Naive thymus-derived CD4-positive, alpha-beta T cell (primary cell): Measurements from ENCODE around the gene ADAMTSL5. TPM values are rescaled to one million over a fixed set of nuclear protein-coding genes. Genes with fewer than 3 reads are reported as not detected.

Experiments used
- ATAC-seq: fragments of 150-1000 bp; cut with Tn5 transposase; 2 replicates; pipeline ENCODE4 v1.10.0; 2021; ENCODE audit warnings: mild to moderate bottlenecking, moderate library complexity
- CTCF ChIA-PET: fragments of 350-600 bp; sonication (Branson Sonifier 250); formaldehyde crosslinking; loops from one replicate; lab custom pipeline; 2021; ENCODE audit warnings: antibody characterized with exemption; lab: Charles Lee
- POLR2A ChIA-PET: fragments of 350-600 bp; sonication (Branson Sonifier 250); formaldehyde crosslinking; loops from one replicate; lab custom pipeline; 2021; ENCODE audit warnings: antibody characterized with exemption, inconsistent platforms; lab: Charles Lee
- DNase-seq, 9 donors: peaks; one replicate each; pipeline versions ENCODE4 v3.0.0 to v3.0.0-alpha.2; 2020 to 2022; ENCODE audit warnings: mixed read lengths in 1 of 9
- H3K27ac ChIP-seq: one replicate; pipeline ENCODE4 v1.7.0; 2013; ENCODE audit warnings: mild to moderate bottlenecking, low read depth, low read length, moderate library complexity
- H3K27me3 ChIP-seq, 2 donors: one replicate each; pipeline ENCODE4 v1.7.0; 2013; ENCODE audit warnings: low read length in 2 of 2, mild to moderate bottlenecking in 2 of 2, moderate library complexity in 2 of 2; ENCODE audit not compliant: control insufficient read depth in 2 of 2, insufficient read depth in 2 of 2
- H3K36me3 ChIP-seq, 3 experiments: 1 replicate in 2 of 3; 2 replicates in 1 of 3; pipeline ENCODE4 v1.7.0; 2013; ENCODE audit warnings: low read length in 3 of 3, mild to moderate bottlenecking in 3 of 3, moderate library complexity in 1 of 3; ENCODE audit not compliant: insufficient read depth in 3 of 3, control insufficient read depth in 2 of 3
- H3K4me1 ChIP-seq, 2 donors: one replicate each; pipeline ENCODE4 v1.7.0; 2013; ENCODE audit warnings: low read length in 2 of 2, mild to moderate bottlenecking in 2 of 2, moderate library complexity in 1 of 2; ENCODE audit not compliant: control insufficient read depth in 2 of 2, insufficient read depth in 2 of 2
- H3K4me3 ChIP-seq: 2 replicates; pipeline ENCODE4 v1.7.0; 2013; ENCODE audit warnings: mild to moderate bottlenecking, low read length
- H3K9me3 ChIP-seq, 3 experiments: 1 replicate in 2 of 3; 2 replicates in 1 of 3; pipeline ENCODE4 v1.7.0; 2013; ENCODE audit warnings: low read length in 3 of 3; ENCODE audit not compliant: control insufficient read depth in 2 of 3
- H3K27ac Mint-ChIP-seq, 9 donors: one replicate each; pipeline ENCODE4 v1.8.0; 2020 to 2022; ENCODE audit warnings: mixed read lengths in 9 of 9, mild to moderate bottlenecking in 8 of 9, moderate library complexity in 5 of 9, inconsistent platforms in 2 of 9
- H3K27me3 Mint-ChIP-seq, 5 donors: one replicate each; pipeline ENCODE4 v1.8.0; 2021 to 2022; ENCODE audit warnings: mixed read lengths in 5 of 5, mild to moderate bottlenecking in 1 of 5
- H3K36me3 Mint-ChIP-seq, 5 donors: one replicate each; pipeline ENCODE4 v1.8.0; 2020 to 2022; ENCODE audit warnings: mixed read lengths in 5 of 5, mild to moderate bottlenecking in 3 of 5, inconsistent platforms in 1 of 5
- H3K4me1 Mint-ChIP-seq, 7 donors: one replicate each; pipeline ENCODE4 v1.8.0; 2020 to 2022; ENCODE audit warnings: mixed read lengths in 7 of 7, mild to moderate bottlenecking in 3 of 7, inconsistent platforms in 1 of 7
- H3K4me3 Mint-ChIP-seq, 10 donors: one replicate each; pipeline ENCODE4 v1.8.0; 2020 to 2022; ENCODE audit warnings: mild to moderate bottlenecking in 10 of 10, mixed read lengths in 10 of 10, moderate library complexity in 6 of 10, inconsistent platforms in 2 of 10
- H3K9me3 Mint-ChIP-seq, 11 donors: one replicate each; pipeline ENCODE4 v1.8.0; 2020 to 2022; ENCODE audit warnings: mixed read lengths in 11 of 11, mild to moderate bottlenecking in 4 of 11, inconsistent platforms in 1 of 11, moderate library complexity in 1 of 11
- intact Hi-C, 2 donors: fragments of 100-400 bp; cut with micrococcal nuclease; formaldehyde crosslinking; loops; one replicate each; pipeline ENCODE4 v1.15.1; 2023
- polyA plus RNA-seq, 2 donors: library from polyadenylated mRNA; unstranded; fragments of 300-500 nt; fragmentation: Illumina TruSeq; gene quantifications; one replicate each; pipeline ENCODE4 v1.2.3, GENCODE V29; 2021
- total RNA-seq, 6 experiments: library from RNA in 5 of 6; stranded (reverse) in 5 of 6; gene quantifications; 1 replicate in 5 of 6; 2 replicates in 1 of 6; pipeline ENCODE4 v1.2.3 and lab custom pipeline; 2021 to 2026

The ADAMTSL5 gene
- total and polyA plus RNA-seq, 7 experiments from 2014 or later: 3.6 to 9.9 (median 6.0) TPM

GRCh38 chr19:1514295-1514661, 1.5 kb upstream of the ADAMTSL5 start:
- peaks cover 0 to 13% of the 10 kb centered on the region in 2 donors for H3K4me1 ChIP-seq
- H3K27me3 Mint-ChIP-seq: peaks cover 0 to 20% (median 0%) of the 10 kb centered on the region in 5 donors
- DNase-seq: no peak
- intact Hi-C loops: loop anchor here (1.0 to 10.0 kb wide), 3 partner anchors 11 to 235 kb away; no protein-coding TSS in a partner anchor
- H3K9me3 Mint-ChIP-seq: peaks cover 0 to 4% (median 0%) of the 10 kb centered on the region in 11 donors
- no peak overlapping the region for H3K4me3 ChIP-seq
- no peak for ATAC-seq
- H3K4me3 Mint-ChIP-seq: peak overlapping the region in 4 of 10 donors; percentile 17 to 62 (median 31)
- H3K9me3 ChIP-seq: no peaks in the 10 kb centered on the region
- no peak overlapping the region for H3K27ac Mint-ChIP-seq
- peaks cover 0 to 26% (median 13%) of the 10 kb centered on the region in 7 donors for H3K4me1 Mint-ChIP-seq
- H3K36me3 ChIP-seq: no peaks in the 10 kb centered on the region
- CTCF ChIA-PET: no interaction called here
- POLR2A ChIA-PET: no interaction called here
- H3K27ac ChIP-seq: no peak overlapping the region
- no peaks in the 10 kb centered on the region for H3K36me3 Mint-ChIP-seq
- H3K27me3 ChIP-seq: no peaks in the 10 kb centered on the region

- Histone ChIP-seq H3K9me3 (no peaks in the 10 kb centered on the region), H3K27me3 (no peaks in the 10 kb centered on the region), H3K4me3 (no peak overlapping the region), H3K36me3 (no peaks in the 10 kb centered on the region), H3K4me1 (peaks cover 0 to 13% of the 10 kb centered on the region in 2 donors), H3K27ac (no peak overlapping the region)
- Mint-ChIP-seq H3K9me3 (peaks cover 0 to 4% (median 0%) of the 10 kb centered on the region in 11 donors), H3K4me3 (peak overlapping the region in 5 of 10 donors; percentile 17 to 62 (median 33)), H3K36me3 (no peaks in the 10 kb centered on the region), H3K27me3 (peaks cover 0 to 21% (median 0%) of the 10 kb centered on the region in 5 donors), H3K4me1 (peaks cover 0 to 27% (median 15%) of the 10 kb centered on the region in 7 donors), H3K27ac (no peak overlapping the region)
- DNase-seq (peak; percentile 44 to 83 (median 64)), ATAC-seq (peak; percentile 74)
- intact Hi-C loops: loop anchor here (1.0 to 10.0 kb wide), 7 partner anchors 10 to 235 kb away; partner anchors contain the start of genes PCSK4 (in 1 of the 2), REEP6 (in 1 of the 2) and RPS15 (in 1 of the 2)
- CTCF ChIA-PET: no interaction called here
- POLR2A ChIA-PET: no interaction called here
Measured at GRCh38 chr19:1513499-1514294, 878 bp upstream of the ADAMTSL5 start.

GRCh38 chr19:1511318-1512317, 1.2 kb downstream of the ADAMTSL5 start:
- intact Hi-C loops: loop anchor here (2.0 to 10.0 kb wide), 3 partner anchors 21 to 67 kb away; partner anchors contain the start of genes PCSK4 (in 1 of the 2) and REEP6 (in 1 of the 2)
- CTCF ChIA-PET: no interaction called here
- H3K27me3 ChIP-seq: no peaks in the 10 kb centered on the region

GRCh38 chr19:1510807-1511206, 2.0 kb downstream of the ADAMTSL5 start:
- Mint-ChIP-seq H3K27ac (peak overlapping the region in 4 of 9 donors; percentile 8 to 70 (median 48)), H3K4me3 (peak overlapping the region in 7 of 10 donors; percentile 33 to 62 (median 42)), H3K4me1 (peaks cover 7 to 37% (median 24%) of the 10 kb centered on the region in 7 donors), H3K9me3 (peaks cover 0 to 5% (median 0%) of the 10 kb centered on the region in 11 donors), H3K36me3 (peaks cover 0 to 3% (median 0%) of the 10 kb centered on the region in 5 donors), H3K27me3 (peaks cover 0 to 31% (median 0%) of the 10 kb centered on the region in 5 donors)
- intact Hi-C loops: loop anchor here in 1 of 2 donors (10.0 kb wide), 1 partner anchor 66 kb away; no protein-coding TSS in a partner anchor
- Histone ChIP-seq H3K27ac (no peak overlapping the region), H3K27me3 (no peaks in the 10 kb centered on the region), H3K36me3 (no peaks in the 10 kb centered on the region), H3K9me3 (no peaks in the 10 kb centered on the region), H3K4me3 (no peak overlapping the region), H3K4me1 (peaks cover 4 to 18% of the 10 kb centered on the region in 2 donors)
- no peak for DNase-seq
- ChIA-PET POLR2A (no interaction called here), CTCF (no interaction called here)
- ATAC-seq: no peak

More at GRCh38 chr19:1511318-1512317, 1.2 kb downstream of the ADAMTSL5 start:
- Mint-ChIP-seq H3K4me3 (peak overlapping the region; percentile 64 to 85 (median 74)), H3K4me1 (peaks cover 7 to 37% (median 24%) of the 10 kb centered on the region in 7 donors), H3K9me3 (peaks cover 0 to 5% (median 0%) of the 10 kb centered on the region in 11 donors), H3K27ac (peak overlapping the region in 7 of 9 donors; percentile 8 to 75 (median 63)), H3K36me3 (peaks cover 0 to 3% (median 0%) of the 10 kb centered on the region in 5 donors), H3K27me3 (peaks cover 0 to 28% (median 0%) of the 10 kb centered on the region in 5 donors)
- POLR2A ChIA-PET: interaction anchor here (0.6 kb wide), 1 partner anchor 71 kb away, joined by 3 read pairs; no protein-coding TSS in a partner anchor
- no peaks in the 10 kb centered on the region for H3K36me3 ChIP-seq
- H3K9me3 ChIP-seq: no peaks in the 10 kb centered on the region
- no peak for DNase-seq
- ATAC-seq: no peak
- H3K4me3 ChIP-seq: peak overlapping the region; percentile 59
- peaks cover 4 to 18% of the 10 kb centered on the region in 2 donors for H3K4me1 ChIP-seq
- peak overlapping the region; percentile 27 for H3K27ac ChIP-seq

- ATAC-seq: no peak
- H3K9me3 Mint-ChIP-seq: peaks cover 0 to 5% (median 0%) of the 10 kb centered on the region in 11 donors
- Histone ChIP-seq H3K9me3 (no peaks in the 10 kb centered on the region), H3K36me3 (no peaks in the 10 kb centered on the region), H3K27ac (no peak overlapping the region), H3K4me3 (no peak overlapping the region), H3K27me3 (no peaks in the 10 kb centered on the region), H3K4me1 (peaks cover 4 to 18% of the 10 kb centered on the region in 2 donors)
- peaks cover 0 to 3% (median 0%) of the 10 kb centered on the region in 5 donors for H3K36me3 Mint-ChIP-seq
- H3K4me1 Mint-ChIP-seq: peaks cover 7 to 37% (median 24%) of the 10 kb centered on the region in 7 donors
- H3K4me3 Mint-ChIP-seq: peak overlapping the region in 1 of 10 donors; percentile 39
- DNase-seq: no peak
- CTCF ChIA-PET: no interaction called here
- peak overlapping the region in 1 of 9 donors; percentile 33 for H3K27ac Mint-ChIP-seq
- intact Hi-C loops: loop anchor here in 1 of 2 donors (10.0 kb wide), 1 partner anchor 66 kb away; no protein-coding TSS in a partner anchor
- POLR2A ChIA-PET: no interaction called here
- H3K27me3 Mint-ChIP-seq: peaks cover 0 to 34% (median 0%) of the 10 kb centered on the region in 5 donors
Measured at GRCh38 chr19:1510442-1510806, 2.4 kb downstream of the ADAMTSL5 start.
